Uterus (tissue), 4 donors: ENCODE measurements around the gene ANG. TPM values are rescaled to one million over a fixed set of nuclear protein-coding genes. Genes with fewer than 3 reads are reported as not detected.

Experiments used
- DNase-seq, 2 donors: peaks; one replicate each; pipeline ENCODE4 v3.0.0-alpha.2; 2019 to 2020
- H3K27ac ChIP-seq, 2 donors: fragments of 200-600 bp; sonication (generic); 1 replicate in 1 of 2; 2 replicates in 1 of 2; pipeline ENCODE4 v1.5.1; 2016 to 2018
- H3K27me3 ChIP-seq, 2 donors: fragments of 200-600 bp; sonication (generic); one replicate each; pipeline ENCODE4 v1.5.1; 2018 to 2019; ENCODE audit warnings: control low read depth in 1 of 2
- H3K36me3 ChIP-seq, 2 donors: fragments of 200-600 bp; sonication (generic); one replicate each; pipeline ENCODE4 v1.5.1; 2019; ENCODE audit warnings: control low read depth in 1 of 2
- H3K4me1 ChIP-seq, 2 donors: fragments of 200-600 bp; sonication (generic); one replicate each; pipeline ENCODE4 v1.5.1; 2018 to 2019; ENCODE audit warnings: control low read depth in 1 of 2
- H3K4me3 ChIP-seq, 2 donors: fragments of 200-600 bp; sonication (generic); 1 replicate in 1 of 2; 2 replicates in 1 of 2; pipeline ENCODE4 v1.5.1; 2018 to 2019; ENCODE audit warnings: mild to moderate bottlenecking in 1 of 2
- H3K9me3 ChIP-seq, 2 donors: fragments of 200-600 bp; sonication (generic); one replicate each; pipeline ENCODE4 v1.5.1; 2019; ENCODE audit warnings: control low read depth in 1 of 2
- POLR2A ChIP-seq, 2 donors: fragments of 450-650 bp; IDR thresholded peaks; one replicate each; pipeline ENCODE4 v1.6.1; 2016; ENCODE audit warnings: antibody characterized with exemption in 2 of 2, mild to moderate bottlenecking in 1 of 2, moderate library complexity in 1 of 2
- intact Hi-C: fragments of 100-400 bp; cut with DNase I; formaldehyde crosslinking; loops from one replicate; pipeline ENCODE4 v1.15.1; 2023; ENCODE audit warnings: low total_unique reads
- total RNA-seq, 4 donors: library from RNA; depleted of rRNA in 3 of 4; stranded (reverse); fragments of >200 nt in 3 of 4; gene quantifications; one replicate each; pipeline versions ENCODE4 v1.1.0 to v1.2.4, GENCODE V29; 2014 to 2023
- TF ChIP-seq, protein P1 (sequence below), 4 experiments: fragments of 200-600 bp in 2 of 4; fragments of 450-650 bp in 2 of 4; sonication (generic) in 2 of 4; IDR thresholded peaks; one replicate each; pipeline ENCODE4 v1.5.1; 2016 to 2019; ENCODE audit warnings: antibody characterized with exemption in 4 of 4, mild to moderate bottlenecking in 2 of 4, moderate library complexity in 1 of 4
- donor health status: DM: yes; HTN: yes; CAD: no.

Gene ANG
- total RNA-seq, 4 donors from 2014 or later, result 4.2 to 20.8 (median 12.2) TPM

- H3K27ac ChIP-seq, result peak within 1 kb of the TSS; percentile 100
- H3K27me3 ChIP-seq, result no peaks in the 10 kb centered on the region
- peak within 1 kb of the TSS; percentile 79 to 98 for H3K4me3 ChIP-seq
- H3K4me1 ChIP-seq, result no peaks in the 10 kb centered on the region
- peak; percentile 85 to 90 for DNase-seq
- intact Hi-C loops, result loop anchor here (2.0 kb wide), 1 partner anchor 69 kb away; no protein-coding TSS in a partner anchor
- TF ChIP-seq, protein P1, sequence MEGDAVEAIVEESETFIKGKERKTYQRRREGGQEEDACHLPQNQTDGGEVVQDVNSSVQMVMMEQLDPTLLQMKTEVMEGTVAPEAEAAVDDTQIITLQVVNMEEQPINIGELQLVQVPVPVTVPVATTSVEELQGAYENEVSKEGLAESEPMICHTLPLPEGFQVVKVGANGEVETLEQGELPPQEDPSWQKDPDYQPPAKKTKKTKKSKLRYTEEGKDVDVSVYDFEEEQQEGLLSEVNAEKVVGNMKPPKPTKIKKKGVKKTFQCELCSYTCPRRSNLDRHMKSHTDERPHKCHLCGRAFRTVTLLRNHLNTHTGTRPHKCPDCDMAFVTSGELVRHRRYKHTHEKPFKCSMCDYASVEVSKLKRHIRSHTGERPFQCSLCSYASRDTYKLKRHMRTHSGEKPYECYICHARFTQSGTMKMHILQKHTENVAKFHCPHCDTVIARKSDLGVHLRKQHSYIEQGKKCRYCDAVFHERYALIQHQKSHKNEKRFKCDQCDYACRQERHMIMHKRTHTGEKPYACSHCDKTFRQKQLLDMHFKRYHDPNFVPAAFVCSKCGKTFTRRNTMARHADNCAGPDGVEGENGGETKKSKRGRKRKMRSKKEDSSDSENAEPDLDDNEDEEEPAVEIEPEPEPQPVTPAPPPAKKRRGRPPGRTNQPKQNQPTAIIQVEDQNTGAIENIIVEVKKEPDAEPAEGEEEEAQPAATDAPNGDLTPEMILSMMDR (IDR thresholded peaks at IDR 0.05), result peak in 1 of 4 experiments; percentile 9
- TF ChIP-seq POLR2A (IDR thresholded peaks at IDR 0.05), result peak; percentile 53 to 73
- H3K36me3 ChIP-seq, result no peaks in the 10 kb centered on the region
- H3K9me3 ChIP-seq, result no peaks in the 10 kb centered on the region
Observed at GRCh38 chr14:20683891-20684661, 4.5 kb upstream of the ANG start, which contains the start of gene RNASE4. RNASE4 (plus strand) TSS chr14:20684560; CDS start chr14:20699372, 14,812 bp downstream.

- DNase-seq, result peak; percentile 62 to 80
- no peaks in the 10 kb centered on the region for H3K9me3 ChIP-seq
- intact Hi-C loops, result no loop called here
- TF ChIP-seq, protein P1 (IDR thresholded peaks at IDR 0.05), result no peak
- no peak for TF ChIP-seq POLR2A (IDR thresholded peaks at IDR 0.05)
- peak overlapping the region; percentile 100 for H3K27ac ChIP-seq
- H3K36me3 ChIP-seq, result no peaks in the 10 kb centered on the region
- H3K4me1 ChIP-seq, result no peaks in the 10 kb centered on the region
- H3K4me3 ChIP-seq, result peak overlapping the region; percentile 79 to 98
- no peaks in the 10 kb centered on the region for H3K27me3 ChIP-seq
Observed at GRCh38 chr14:20684662-20685456, 3.7 kb upstream of the ANG start.

DNA sequence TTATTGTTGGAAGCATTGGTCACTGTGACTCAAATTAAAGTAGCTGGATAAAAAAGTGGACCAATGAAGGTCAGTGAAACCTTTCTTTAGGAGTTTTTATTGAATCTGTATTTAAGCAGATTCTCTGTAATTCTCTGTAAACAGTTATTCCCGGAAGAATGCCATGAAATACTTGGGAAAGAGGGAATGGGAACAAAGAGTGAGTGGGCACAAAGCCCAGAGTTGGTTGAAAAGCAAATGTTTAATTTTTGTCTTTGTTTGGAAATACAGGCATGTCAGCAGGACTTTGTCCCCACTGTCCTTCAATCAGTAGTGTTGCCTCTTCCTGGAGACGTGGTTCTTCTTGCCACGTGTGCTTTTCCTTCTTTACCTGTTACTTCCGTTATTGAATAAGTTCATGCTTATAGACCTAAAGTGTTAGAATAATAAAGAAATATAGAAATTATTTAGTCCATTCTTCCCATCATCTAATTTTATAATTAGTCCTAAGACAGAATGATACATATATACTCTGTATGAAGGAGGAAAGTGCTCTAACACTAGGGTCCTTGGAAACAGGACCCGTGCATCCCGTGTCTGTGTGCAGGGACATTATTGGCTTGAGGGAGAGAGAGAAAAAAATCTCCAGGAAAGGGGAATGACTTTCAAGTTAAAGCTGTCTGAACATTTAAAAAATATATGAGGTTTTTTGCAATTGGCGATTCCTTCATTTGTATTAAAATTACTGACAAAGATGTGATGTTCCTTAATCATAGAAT is 2.0 kb upstream of the ANG start:
- DNase-seq, result no peak
- intact Hi-C loops, result no loop called here
- no peak for TF ChIP-seq POLR2A (IDR thresholded peaks at IDR 0.05)
- TF ChIP-seq, protein P1 (IDR thresholded peaks at IDR 0.05), result no peak
- H3K36me3 ChIP-seq, result no peaks in the 10 kb centered on the region
- H3K4me3 ChIP-seq, result peak overlapping the region in 1 of 2 donors; percentile 79
- no peaks in the 10 kb centered on the region for H3K4me1 ChIP-seq
- no peaks in the 10 kb centered on the region for H3K27me3 ChIP-seq
- H3K9me3 ChIP-seq, result no peaks in the 10 kb centered on the region
- H3K27ac ChIP-seq, result no peak overlapping the region

GRCh38 chr14:20687362-20688166 is 1.0 kb upstream of the ANG start:
- intact Hi-C loops, result no loop called here
- TF ChIP-seq POLR2A (IDR thresholded peaks at IDR 0.05), result no peak
- TF ChIP-seq, protein P1 (IDR thresholded peaks at IDR 0.05), result no peak
- Histone ChIP-seq H3K9me3 (no peaks in the 10 kb centered on the region), H3K27me3 (no peaks in the 10 kb centered on the region), H3K4me1 (no peaks in the 10 kb centered on the region), H3K27ac (no peak overlapping the region), H3K36me3 (no peaks in the 10 kb centered on the region), H3K4me3 (no peak overlapping the region)
- no peak for DNase-seq
